ENCODE measurements around the gene PAXX. TPM values are rescaled to one million over a fixed set of nuclear protein-coding genes. Genes with fewer than 3 reads are reported as not detected.
A peak's percentile ranks its signal among the peaks of the same experiment; 100 is the strongest.

Gene PAXX
- total and polyA plus RNA-seq, 9 of the 15 experiments (the other 6 are each of a cell fraction or from before 2014, with no cell fraction given) = 1.2 to 175 (median 38.5) TPM

- TF ChIP-seq SAP30 (IDR thresholded peaks at IDR 0.05; ENCODE audit: borderline replicate concordance, insufficient read depth, low read depth, low read length, poor library complexity, severe bottlenecking) (no peak), NELFE (IDR thresholded peaks at IDR 0.05; ENCODE audit: insufficient read depth, insufficient read length) (no peak), ZBTB8A (IDR thresholded peaks at IDR 0.05; ENCODE audit: partially characterized antibody) (no peak), FOXK1 (CRISPR knock-in tag; IDR thresholded peaks at IDR 0.05; ENCODE audit: borderline replicate concordance) (no peak), E2F4 (CRISPR knock-in tag; IDR thresholded peaks at IDR 0.05; ENCODE audit: low read depth) (no peak), KAT7 (CRISPR knock-in tag; IDR thresholded peaks at IDR 0.05; ENCODE audit: borderline replicate concordance) (no peak), MBD1 (CRISPR knock-in tag; IDR thresholded peaks at IDR 0.05) (no peak), MYC (IDR thresholded peaks at IDR 0.05; ENCODE audit: low read depth, low read length) (peak; percentile 49; the same call in 1 of the 2 replicates), MYC (CRISPR knock-in tag; IDR thresholded peaks at IDR 0.05; ENCODE audit: borderline replicate concordance, low read depth) (no peak), E2F6 (IDR thresholded peaks at IDR 0.05; ENCODE audit: borderline replicate concordance in 1 of 2, extremely low read depth in 1 of 2, insufficient read depth in 1 of 2, insufficient read length in 1 of 2, low read depth in 1 of 2, low read length in 1 of 2, poor library complexity in 1 of 2, severe bottlenecking in 1 of 2) (peak in 1 of 2 experiments; percentile 56), RCOR1 (IDR thresholded peaks at IDR 0.05; ENCODE audit: borderline replicate concordance in 1 of 2, low read depth in 2 of 2, low read length in 2 of 2) (peak in 1 of 2 experiments; percentile 66; a peak in 2 of 4 replicates)
Observed at GRCh38 chr9:136964171-136964689, 28.0 kb upstream of the PAXX start (continued).

Measured in K562 (cell line).